Fibroblast of skin of right biceps (primary cell): Measurements from ENCODE around the gene IRF4.
"Not testable (repeated sequence)": the region's sequence is repeated elsewhere in the genome, so short reads cannot be mapped to it uniquely, and the experiment has no call there.

Experiments used
- DNase-seq: peaks from one replicate; pipeline ENCODE4 v3.0.0-alpha.2; 2013

The IRF4 gene

DNA sequence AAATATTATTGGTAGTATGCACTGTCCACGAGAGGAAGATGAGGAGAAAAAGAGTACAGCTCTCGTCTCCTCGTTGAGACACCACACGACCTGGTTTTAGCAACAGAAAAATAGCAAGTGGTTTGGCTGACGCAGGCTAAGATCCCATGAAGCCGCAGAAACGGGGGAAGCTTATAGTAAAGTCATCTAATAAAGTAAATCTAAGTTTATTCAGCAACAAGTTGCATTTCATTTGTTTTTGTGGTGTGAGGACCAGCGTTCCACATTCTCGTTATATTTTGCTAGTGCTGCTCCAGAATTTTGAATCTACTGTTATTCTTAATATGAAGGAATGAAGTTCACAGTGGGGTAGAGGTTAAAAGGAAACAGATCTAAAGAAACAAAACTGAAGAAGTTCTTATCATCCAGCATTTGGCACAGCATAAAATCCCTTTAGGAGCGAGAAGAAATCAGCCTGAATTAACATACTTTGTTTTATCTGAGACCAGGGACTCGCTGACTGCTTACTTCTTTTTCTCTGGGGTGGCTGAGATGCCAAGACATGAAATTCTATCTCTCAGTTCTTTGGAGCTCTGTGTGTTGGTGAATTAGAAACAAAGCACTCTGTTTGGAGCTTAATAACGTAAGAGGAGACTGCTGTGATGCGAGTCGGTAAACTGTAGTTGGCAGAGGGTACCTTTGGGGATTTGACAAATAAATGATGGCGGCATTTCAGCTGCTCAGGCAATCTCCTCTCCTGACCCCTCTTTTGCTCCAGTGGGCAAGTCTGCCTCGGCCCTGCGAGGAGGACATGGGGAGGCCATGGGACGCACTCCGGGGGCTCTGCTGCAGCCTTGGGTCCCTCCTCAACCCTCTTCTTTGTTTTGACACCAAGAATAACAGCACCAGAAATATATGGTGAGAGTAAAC, 24.9 kb upstream of the IRF4 start:
- DNase-seq = no peak

DNA sequence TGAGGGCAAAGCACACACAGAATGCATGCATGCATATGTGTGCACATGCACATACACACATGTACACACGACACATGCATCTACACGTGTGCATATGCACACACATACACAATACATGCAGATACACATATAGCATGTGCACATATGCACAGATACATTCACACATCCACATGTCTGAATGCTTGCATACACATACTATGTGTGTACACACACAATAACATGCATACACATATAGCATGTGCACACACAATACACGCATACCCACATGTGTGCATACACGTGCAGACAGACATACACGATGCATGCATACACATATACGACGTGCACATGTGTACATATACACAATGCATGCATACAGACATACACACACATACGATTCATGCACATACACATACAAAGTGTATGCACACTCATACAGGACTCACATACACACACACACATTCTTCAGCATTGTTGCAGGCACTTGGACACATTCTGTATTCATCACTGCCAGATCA, 24.2 kb upstream of the IRF4 start:
- DNase-seq = no peak

DNA sequence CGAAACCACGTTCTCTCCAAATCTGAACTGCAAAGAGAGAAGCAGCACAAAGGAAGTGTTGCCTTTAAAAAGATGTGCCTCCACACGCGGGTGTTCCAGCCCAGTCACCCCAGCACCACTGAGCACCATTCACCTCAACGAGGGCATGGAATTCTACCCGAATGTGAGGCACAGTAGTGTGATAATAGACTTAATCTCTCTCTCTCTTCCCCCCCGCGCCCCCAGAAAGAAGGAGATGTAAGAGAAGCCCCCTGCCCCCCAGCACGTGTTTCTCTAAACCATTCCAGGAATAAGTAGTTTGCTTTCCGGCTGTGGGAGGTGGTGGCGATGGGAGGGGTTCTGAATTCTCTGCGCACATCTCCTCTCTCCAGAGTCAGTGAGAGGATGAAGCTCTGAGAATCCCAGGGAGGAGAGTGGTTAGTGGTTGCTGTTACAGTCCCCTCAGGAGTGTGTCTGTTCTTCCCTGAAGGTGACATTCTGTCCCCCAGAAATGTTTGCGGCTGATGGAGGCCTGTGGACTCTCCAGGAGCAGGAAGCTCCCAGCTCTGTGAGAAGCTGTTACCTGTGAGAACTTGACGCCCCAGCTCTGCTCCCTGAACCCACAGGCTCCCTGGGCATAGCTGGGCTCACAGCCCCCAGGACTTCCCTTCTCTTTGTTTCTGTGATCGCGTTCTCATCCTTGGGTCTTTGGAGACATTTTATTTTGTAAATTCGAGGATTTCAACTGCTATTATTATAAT, 23.5 kb upstream of the IRF4 start:
- no peak for DNase-seq

DNA sequence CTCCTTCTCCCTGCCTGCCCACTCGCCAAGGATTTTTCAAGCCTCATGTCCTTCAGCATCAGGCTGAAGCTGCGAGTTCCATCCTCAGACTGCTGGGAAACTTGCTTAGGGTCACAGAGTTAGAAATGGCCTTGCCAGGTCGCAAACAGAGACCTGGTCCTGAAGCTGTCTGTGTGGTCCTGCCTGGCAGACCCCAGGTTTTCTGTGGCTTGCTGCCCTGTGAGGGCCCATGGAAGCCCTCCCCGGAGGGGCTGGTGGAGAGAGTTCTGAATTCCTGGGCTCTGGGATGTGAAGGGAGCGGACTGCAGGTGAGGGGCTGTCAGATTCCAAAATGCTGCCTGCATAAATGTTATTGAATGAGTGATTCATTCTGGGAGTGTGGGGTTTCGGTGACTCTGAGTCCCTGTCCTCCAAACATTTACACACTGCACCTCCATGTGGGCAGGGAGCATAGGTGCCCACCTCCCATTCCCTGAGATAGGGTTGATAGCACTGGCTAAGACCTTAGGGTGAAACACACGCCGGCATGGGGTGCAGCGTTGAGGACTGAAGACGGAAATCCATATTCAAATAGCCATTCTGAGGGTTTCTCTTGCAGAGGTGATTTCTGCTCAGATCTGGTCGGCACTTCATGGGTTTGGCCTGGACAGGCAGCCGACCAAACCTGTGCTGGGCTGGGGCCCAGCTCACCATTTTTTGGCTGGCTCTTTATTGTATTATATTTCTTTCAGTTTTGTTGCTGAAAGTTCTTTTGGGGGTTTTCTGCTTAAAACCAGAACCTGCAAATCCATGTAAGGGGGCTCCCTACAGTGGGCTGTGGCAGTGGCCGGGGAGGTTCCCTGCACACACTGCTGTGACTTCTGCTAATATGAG, 21.8 kb upstream of the IRF4 start:
- no peak for DNase-seq

DNA sequence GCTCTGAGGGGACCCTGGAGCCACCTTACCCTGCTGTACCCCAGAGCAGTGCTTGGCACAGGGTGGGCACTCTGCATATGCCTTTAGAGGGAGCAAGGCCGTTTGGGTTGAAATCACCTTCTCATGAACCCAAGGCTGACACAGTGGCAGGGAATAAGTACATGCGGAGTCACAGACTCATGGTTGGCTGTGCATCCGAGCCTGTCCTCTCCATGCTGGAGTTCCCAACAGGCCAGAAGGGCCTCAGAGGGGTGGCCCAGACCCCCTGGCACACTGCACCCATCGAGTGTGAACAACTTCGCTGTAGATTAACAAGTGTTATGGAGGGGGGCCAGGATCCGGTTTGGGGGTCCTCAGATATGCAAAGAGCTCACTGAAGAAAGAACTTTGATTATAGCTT, 21.0 kb upstream of the IRF4 start:
- no peak for DNase-seq

DNA sequence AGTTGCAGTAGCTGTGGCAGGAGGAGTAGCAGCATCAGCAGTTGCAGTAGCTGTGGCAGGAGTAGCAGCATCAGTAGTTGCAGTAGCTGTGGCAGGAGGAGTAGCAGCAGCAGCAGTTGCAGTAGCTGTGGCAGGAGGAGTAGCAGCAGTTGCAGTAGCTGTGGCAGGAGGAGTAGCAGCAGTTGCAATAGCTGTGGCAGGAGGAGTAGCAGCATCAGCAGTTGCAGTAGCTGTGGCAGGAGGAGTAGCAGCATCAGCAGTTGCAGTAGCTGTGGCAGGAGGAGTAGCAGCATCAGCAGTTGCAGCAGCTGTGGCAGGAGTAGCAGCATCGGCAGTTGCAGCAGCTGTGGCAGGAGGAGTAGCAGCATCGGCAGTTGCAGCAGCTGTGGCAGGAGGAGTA, 19.7 kb upstream of the IRF4 start:
- DNase-seq = not testable (repeated sequence)

DNA sequence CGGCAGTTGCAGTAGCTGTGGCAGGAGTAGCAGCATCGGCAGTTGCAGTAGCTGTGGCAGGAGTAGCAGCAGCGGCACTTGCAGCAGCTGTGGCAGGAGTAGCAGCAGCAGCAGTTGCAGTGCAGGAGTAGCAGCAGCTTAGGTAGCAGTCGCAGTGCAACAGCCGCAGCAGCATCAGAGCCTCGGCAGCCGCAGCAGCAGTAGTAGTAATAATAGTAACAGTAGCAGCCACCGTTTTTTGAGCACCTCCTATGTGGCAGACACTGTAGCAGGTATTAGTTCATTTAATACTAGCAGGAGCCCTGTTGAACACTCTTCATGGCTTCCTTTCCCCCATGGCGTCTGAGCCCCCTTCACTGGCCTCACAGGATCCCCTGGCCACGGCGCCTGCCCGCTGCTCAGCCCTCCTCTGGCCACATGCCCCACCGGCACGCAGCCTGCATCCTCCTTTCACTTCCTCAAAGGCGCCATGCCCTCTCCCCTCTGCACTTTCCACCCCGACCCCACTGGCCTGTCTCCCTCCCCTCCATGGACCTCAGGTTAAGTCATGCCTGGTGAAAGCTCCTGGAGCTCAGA, 19.1 kb upstream of the IRF4 start:
- no peak for DNase-seq

DNA sequence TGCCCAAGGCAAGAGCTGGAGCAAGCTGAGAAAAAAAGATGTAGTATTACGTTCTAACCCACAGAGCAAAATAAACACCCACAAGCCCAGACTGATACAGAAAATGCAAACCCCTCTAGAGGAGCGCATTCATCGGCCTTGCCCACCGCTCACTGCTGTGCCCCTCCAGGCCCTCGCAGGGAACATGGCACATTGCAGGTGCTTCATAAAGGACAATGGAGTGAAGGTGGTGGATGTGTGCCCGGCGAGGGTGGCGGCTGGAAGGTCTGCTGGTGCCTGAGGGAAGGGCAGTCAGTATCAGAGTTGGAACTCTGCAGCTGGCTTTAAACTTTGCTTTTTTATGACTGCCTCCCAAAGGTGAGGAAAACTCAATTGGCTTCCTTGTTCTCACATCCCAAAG, 18.5 kb upstream of the IRF4 start:
- no peak for DNase-seq

DNA sequence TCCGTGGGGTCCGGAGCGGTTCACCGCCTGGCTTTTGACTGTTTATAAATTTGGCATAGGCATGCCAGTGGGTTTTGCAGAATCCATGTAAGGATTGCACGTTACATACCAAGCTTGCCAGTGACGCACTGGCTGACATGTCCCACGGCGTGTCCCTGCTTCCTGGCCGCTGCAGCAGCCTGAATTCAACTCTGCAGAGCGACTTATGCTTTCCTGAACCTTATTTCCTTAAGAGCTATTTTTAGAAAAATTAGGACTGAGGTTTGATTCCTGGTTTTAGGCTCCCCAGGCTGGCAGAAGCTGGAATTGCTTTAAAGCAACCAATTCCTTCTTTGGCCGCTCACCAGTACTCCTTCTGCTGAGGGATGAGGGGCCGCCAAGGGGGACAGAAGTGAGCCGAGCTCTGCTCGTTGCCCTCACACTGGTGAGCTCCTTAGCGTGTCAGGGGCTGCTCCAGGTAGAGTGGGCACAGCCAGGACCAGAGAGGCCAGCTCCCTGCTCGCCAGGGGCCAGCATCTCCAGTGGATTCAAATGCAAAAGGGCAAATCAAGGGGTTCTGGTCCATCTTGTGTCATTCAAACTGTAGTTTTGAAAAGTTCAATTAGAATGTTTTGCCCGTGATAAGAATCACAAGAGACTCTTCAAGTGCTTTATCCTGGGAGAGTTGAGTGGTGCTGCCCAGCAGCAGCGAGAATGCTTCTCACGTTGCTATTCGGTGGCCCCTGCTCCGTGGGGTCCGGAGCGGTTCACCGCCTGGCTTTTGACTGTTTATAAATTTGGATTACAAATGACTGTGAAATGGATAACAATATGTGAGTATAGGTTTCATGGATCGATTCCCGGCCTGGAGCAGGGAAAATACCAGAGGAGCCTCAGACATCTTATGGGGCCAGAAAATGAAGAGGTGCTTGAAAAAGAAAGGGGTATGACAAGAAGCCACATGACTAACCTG, 17.5 kb upstream of the IRF4 start:
- peak; percentile 18 for DNase-seq

DNA sequence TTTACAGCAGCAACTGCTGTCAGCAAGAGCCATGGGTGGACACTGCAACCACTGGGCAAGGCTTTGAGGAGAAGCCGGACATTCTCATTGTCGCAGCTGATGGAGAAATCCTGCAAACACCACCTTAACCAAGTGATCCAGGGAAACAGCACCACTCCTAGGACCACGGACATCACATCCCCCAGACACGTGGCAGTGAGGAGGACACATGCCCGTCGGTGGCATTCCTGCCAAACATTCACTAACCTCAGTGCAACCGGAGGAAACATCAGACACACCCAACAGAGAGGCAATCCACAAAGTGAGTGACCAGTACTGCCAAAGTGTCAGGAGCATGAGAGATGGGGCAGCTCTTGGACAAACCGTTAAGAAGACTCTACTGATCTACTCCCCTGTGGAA, 16.6 kb upstream of the IRF4 start:
- DNase-seq = no peak

DNA sequence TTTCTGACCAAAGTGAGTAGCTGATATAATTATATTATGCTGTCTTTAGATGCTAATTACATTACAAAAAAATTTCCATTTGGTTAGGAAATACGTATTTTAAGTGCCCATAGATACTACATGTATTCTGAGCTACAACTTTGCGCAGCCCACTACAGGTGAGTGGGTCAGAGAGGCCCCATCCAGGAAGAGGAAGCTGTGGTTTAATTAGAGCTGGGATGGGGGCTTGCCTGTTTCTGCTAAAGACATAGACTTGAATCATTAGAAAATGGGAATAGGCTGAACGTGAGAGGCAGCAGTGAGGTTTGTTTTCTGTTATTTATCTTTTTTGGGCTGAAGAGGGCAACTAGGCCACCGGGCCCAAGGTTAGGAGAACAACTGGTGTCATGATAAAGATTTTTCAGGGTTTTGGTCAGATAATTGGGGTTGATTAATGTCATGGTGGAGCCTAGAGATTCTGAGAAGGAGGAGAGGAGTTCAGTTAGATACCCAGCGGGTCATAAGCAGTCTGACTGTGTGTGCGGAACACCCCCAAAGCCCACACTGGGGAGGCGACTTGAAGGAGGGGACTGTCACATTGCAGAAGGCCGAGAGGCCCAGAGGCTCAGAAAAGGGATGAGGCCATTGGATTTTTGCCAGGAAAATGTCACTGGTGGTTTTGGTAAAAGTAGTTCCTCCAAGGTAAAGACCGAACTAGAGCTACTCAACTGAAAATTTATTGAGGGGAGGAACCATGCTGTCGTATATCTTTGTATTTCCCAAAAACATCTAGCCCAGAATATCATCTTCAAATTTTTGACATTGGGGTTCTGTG, 14.5 kb upstream of the IRF4 start:
- no peak for DNase-seq

DNA sequence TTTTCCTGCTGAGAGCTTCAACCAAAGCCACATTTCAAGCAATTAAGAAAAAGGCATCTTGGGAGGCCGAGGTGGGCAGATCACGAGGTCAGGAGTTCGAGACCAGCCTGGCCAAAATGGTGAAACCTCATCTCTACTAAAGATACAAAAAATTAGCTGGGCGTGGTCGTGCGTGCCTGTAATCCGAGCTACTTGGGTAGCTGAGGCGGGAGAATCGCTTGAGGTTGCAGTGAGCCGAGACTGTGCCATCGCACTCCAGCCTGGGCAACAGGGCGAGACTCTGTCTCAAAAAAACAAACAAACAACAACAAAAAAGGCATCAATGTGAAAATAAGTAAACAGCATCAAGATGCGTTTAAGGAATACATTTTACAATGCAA, 13.9 kb upstream of the IRF4 start:
- DNase-seq = not testable (repeated sequence)

DNA sequence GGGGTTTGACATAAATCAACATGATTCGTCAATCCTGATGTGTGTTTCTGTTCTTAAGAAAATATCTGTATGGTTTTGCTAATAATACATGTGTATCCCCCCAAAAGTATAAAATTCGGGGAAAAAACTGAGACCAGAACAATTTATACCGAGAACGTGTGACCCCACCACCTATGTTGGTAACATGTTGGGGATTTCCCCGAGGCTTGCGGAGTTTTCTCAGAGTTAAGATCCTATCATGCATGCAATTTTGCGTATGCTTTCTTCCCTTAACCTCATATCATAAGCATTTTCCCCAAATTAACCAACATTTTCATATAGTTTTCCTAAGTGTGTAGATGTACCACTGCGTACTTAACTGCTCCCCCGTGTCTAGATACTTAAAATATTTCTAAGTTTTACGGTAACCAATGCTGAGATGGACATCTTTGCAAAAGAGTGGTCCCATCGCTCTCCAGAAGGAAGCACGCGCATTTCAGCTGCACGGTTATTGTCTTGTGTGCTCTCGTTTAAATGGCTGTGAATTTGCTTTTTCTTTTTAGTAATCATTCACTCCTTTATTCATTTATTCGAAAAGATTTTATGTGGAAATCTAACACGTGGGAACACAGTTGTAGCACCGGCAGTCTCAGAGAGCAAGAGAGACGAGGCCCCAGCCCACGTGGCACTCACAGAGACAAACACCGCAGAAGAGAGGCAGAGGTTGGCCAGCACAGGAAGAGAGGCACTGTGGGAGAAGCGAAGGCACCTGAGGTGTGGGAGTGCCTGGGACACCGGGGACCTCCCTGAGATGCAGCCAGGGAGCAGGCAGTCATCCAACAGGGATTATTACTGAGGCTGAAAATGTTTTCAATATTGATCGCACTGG, 13.2 kb upstream of the IRF4 start:
- DNase-seq = no peak

DNA sequence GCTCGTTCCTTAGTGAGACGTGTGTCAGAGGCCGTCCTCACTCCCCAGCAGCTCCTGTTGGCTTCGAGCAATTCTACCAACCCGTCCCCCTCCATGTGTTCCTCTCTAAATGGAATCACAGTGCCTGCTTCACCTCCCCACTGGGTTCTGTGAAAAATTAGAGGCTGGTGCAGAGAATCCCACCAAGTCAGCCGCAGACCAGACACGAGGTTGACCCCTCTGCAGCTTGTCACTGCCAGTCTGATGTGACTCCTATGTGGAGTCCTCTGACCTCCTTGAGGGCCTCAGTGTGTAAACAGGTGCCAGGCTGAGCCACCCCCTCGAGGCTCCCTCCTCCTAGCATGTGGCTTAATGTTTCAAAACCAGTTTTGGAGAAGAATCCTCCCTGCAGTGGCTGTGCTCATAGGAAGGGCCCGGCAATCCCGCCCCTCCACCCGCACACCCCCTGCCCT, 12.6 kb upstream of the IRF4 start:
- no peak for DNase-seq

DNA sequence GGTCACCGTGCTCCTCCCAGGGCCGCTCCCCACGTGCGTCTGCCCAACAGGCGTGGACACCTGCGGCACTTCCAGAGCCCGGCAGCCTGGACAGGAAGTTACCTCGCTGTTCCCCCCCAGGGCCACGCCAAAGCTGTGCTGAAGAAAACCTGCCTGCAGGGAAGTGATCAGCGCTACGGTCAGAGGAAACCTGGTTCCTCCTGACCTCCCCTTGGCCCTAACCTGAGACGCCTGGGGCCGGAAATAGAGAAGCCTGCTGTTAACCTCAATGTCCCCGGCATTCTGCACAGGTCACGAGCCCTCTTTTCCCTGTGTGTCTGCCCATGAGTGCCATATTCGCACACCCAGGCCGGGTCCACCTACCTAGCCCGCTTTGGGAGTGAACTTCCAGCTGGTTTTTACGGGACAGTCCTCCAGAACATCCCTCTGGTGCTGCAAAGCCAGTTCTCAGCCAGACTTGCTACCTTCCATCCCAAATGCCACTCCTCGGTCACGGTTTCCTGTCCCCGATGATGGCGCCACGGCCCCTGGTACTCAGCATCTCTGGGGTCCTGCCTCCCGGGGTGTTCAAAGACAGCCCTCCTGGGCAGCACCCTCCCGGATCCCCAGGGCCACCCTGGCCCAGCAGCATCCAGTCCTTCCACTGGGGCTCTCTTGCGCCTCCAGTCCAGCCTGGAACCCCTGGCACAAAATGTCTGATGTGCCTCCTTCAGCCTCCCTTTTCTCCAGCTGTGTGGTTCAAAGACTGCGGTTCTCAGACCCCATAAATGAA, 12.0 kb upstream of the IRF4 start:
- no peak for DNase-seq

DNA sequence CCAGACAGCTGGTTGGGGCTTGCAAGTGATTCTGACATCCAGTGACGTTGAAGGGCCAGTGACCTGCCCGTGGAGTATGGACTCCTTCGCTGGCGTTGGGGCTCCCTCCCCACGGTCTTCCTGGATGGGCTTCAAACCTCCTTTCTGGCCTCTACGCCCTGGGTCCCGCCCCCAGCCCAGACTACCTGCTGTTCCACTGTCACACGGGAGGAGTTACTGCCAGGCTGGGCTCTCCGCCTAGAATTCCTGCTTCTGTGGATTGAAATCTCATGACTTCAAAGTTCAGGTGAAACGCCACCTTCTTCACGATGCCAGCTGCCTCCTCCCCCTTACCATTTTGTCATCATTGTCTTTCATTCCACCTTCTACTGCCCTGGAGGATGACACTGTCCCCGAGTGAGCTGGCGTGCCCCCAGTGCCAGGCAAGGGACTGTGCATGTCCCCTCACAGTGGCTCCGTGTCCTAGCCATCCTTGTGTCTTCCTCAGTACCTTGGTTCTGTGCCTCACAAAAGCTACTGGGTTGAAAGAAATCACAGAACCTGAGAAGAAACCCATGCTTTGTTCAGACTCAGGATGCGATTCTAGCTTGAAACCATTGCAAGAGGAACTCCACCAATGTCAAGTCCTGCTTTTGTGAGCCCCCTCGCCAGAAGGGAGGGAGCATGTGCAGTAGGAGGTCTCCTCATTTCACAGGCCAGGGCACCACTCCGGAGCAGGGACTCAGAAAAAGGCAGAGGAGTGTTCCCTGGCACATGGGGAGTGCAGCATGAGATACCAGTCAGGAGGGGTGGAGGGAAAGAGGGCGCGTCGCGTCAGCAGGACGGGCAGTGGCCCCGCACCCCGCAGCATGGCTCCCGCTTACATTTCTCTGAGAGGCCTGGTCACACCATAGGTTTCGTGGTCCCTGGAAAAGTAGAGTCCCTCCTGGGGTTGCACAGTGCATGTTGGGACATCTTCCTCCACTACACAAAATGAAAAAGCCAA, 11.0 kb upstream of the IRF4 start:
- no peak for DNase-seq

DNA sequence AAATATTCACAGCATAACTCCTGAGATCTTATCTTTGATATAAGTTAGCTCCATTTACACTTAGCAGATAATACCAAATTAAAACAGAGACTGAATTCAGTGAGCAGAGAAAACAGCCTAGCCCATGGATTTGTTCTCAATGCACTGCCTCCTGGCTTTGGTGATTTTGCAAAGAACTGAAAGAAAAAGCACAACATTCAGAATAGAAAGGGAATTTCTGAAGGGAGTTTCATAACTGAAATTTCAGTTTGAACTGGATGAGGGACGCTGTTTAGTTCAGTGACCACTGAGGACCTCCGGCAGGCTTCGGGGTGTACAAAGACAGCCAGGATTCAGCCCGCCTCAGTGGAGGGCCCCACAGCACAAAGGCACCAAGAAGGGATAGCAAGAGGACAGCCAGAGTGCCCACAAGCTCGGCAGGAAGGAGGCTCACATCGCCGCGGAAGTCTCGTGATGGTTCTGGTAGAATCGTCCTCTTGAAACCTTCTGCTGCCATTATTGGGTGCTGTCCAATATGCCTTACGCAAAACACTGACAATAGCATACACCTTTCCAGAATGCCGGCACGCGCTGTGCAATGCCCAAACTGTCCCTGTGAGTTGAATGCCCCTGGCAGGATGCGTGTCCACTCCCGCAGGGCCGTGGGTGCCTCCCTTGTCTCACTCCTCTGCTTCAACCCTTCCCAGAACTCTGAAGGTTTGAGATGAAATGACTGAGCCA, 9.7 kb upstream of the IRF4 start:
- no peak for DNase-seq
